ENCODE measurements around the gene PDHX.
A peak's percentile ranks its signal among the peaks of the same experiment; 100 is the strongest.

PDHX gene

DNA sequence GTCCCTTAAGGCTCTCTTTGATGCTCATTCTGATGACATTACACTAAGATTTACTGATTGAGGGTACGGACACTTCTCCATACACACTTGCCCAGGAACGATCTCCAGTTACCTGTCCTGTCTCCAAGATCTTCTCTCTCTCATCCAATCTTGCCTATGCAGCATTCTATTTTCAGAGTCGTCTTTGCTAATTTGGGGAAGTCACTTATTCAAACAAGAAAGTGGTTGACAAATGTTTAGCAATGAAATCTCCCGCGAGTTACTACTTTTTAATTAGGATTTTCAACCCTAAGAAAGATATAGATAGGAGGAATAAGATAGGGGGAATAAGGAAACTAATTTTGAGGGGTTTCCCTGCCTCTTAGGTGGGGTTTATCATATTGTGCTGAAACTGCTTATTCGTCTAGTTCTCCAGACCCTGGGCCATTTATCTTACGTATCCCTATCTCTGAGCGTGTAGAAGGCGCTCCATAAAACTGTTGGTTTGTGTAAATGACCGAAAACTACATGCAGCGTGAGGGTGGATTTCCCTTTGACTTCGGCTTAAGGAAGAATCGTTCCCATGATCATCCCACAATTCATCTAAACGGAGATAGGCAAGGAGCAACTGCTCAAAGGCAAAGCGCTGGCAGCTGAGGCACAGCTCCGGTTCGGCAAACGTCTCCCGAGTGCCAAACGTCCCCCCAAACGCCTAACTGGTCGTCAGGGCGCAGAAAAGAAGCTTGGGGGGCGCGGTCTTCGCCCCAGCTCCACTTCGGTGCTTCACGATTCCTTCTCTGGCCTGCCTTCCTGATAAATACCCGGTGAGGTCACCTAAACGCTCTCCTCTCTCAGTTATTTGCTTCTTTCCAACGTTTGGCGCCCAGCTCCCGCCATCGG lies 1.0 kb upstream of the PDHX start:
- CTCF ChIA-PET = interaction anchor here (0.7 to 2.3 kb wide), 5 partner anchors 11 to 330 kb away, joined by 3 to 20 read pairs (median 3); no protein-coding TSS in a partner anchor

GRCh38 chr11:34916843-34917770 lies 689 bp downstream of the PDHX start:
- DNase-seq (ENCODE audit: low read depth, low spot score) = no peak
- CTCF ChIA-PET = interaction anchor here (0.8 to 4.7 kb wide), 4 partner anchors 9 to 496 kb away, joined by 3 to 27 read pairs (median 10); no protein-coding TSS in a partner anchor
- H3K4me3 ChIP-seq (ENCODE audit: low read depth, low read length) = peak overlapping the region; percentile 91
- POLR2A ChIA-PET = interaction anchor here (0.6 to 1.2 kb wide), 3 partner anchors 8 to 393 kb away, joined by 3 read pairs; no protein-coding TSS in a partner anchor
- TF ChIP-seq, protein P1, sequence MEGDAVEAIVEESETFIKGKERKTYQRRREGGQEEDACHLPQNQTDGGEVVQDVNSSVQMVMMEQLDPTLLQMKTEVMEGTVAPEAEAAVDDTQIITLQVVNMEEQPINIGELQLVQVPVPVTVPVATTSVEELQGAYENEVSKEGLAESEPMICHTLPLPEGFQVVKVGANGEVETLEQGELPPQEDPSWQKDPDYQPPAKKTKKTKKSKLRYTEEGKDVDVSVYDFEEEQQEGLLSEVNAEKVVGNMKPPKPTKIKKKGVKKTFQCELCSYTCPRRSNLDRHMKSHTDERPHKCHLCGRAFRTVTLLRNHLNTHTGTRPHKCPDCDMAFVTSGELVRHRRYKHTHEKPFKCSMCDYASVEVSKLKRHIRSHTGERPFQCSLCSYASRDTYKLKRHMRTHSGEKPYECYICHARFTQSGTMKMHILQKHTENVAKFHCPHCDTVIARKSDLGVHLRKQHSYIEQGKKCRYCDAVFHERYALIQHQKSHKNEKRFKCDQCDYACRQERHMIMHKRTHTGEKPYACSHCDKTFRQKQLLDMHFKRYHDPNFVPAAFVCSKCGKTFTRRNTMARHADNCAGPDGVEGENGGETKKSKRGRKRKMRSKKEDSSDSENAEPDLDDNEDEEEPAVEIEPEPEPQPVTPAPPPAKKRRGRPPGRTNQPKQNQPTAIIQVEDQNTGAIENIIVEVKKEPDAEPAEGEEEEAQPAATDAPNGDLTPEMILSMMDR (IDR thresholded peaks at IDR 0.05; ENCODE audit: insufficient read depth, low read length, missing control alignments) = no peak

More for the DNA sequence above, 1.0 kb upstream of the PDHX start:
- no peak for DNase-seq (ENCODE audit: low read depth, low spot score)
- H3K4me3 ChIP-seq (ENCODE audit: low read depth, low read length) = peak overlapping the region; percentile 91
- TF ChIP-seq, protein P1 (IDR thresholded peaks at IDR 0.05; ENCODE audit: insufficient read depth, low read length, missing control alignments) = no peak
- POLR2A ChIA-PET = interaction anchor here (0.7 to 1.0 kb wide), 3 partner anchors 62 to 502 kb away, joined by 3 to 5 read pairs (median 4); no protein-coding TSS in a partner anchor

- no peak for DNase-seq (ENCODE audit: low read depth, low spot score)
- TF ChIP-seq, protein P1 (IDR thresholded peaks at IDR 0.05; ENCODE audit: insufficient read depth, low read length, missing control alignments) = no peak
- CTCF ChIA-PET = interaction anchor here (2.0 to 4.7 kb wide), 2 partner anchors 335 to 471 kb away, joined by 9 to 27 read pairs; no protein-coding TSS in a partner anchor
- POLR2A ChIA-PET = no interaction called here
- no peak overlapping the region for H3K4me3 ChIP-seq (ENCODE audit: low read depth, low read length)
These were observed 4.7 kb downstream of the PDHX start for GRCh38 chr11:34921156-34921555.

DNA sequence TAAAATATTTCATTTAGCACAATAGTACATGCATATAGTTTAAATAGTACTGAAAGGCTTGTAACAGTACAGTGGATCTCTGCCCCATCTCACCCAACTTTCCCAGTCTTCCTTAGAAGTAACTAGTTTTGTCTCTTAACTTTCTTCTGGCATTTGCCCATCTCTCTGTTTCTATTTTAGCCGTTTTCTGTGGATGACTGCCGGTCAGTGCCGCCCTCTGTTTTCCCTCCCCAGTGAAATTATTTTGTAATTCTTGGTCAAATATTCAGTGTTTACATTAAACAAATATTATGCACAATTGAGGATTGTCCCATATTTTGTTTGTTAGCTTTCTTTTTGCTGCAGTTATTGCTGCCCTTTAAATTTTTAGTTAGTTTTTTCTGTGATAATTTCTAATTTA lies 8.3 kb downstream of the PDHX start:
- no peak overlapping the region for H3K4me3 ChIP-seq (ENCODE audit: low read depth, low read length)
- CTCF ChIA-PET = interaction anchor here (0.7 to 9.3 kb wide), 15 partner anchors 11 to 560 kb away, joined by 3 to 204 read pairs (median 4); no protein-coding TSS in a partner anchor
- DNase-seq (ENCODE audit: low read depth, low spot score) = no peak

GRCh38 chr11:34926101-34926830 lies 9.8 kb downstream of the PDHX start:
- POLR2A ChIA-PET = interaction anchor here (0.6 to 1.2 kb wide), 3 partner anchors 218 to 241 kb away, joined by 3 to 4 read pairs (median 3); no protein-coding TSS in a partner anchor
- CTCF ChIA-PET = interaction anchor here (0.6 to 9.3 kb wide), 66 partner anchors 9 to 896 kb away, joined by 3 to 204 read pairs (median 4); partner anchors contain the start of genes APIP and PDHX
- TF ChIP-seq, protein P1 (IDR thresholded peaks at IDR 0.05; ENCODE audit: insufficient read depth, low read length, missing control alignments) = peak; percentile 25
- no peak overlapping the region for H3K4me3 ChIP-seq (ENCODE audit: low read depth, low read length)
- DNase-seq (ENCODE audit: low read depth, low spot score) = no peak

More for the DNA sequence above, 8.3 kb downstream of the PDHX start:
- TF ChIP-seq, protein P1 (IDR thresholded peaks at IDR 0.05; ENCODE audit: insufficient read depth, low read length, missing control alignments) = no peak
- POLR2A ChIA-PET = interaction anchor here (0.8 kb wide), 1 partner anchor 8 kb away, joined by 3 read pairs; the partner anchor contains the start of genes APIP and PDHX
